Neural progenitor cell (in vitro differentiated cells): ENCODE results near the gene KCNN2. TPM values are rescaled to one million over a fixed set of nuclear protein-coding genes. Genes with fewer than 3 reads are reported as not detected.

Experiments
- DNase-seq: peaks from one replicate; pipeline ENCODE4 v3.0.0-alpha.2; 2016; ENCODE audit warnings: low spot score
- H2AFZ ChIP-seq: fragments of 200-600 bp; sonication (generic); replicated peaks from 2 replicates; pipeline ENCODE4 v1.6.1; 2016; ENCODE audit warnings: antibody characterized with exemption
- H3F3A ChIP-seq: fragments of 200-600 bp; sonication (generic); 2 replicates; pipeline ENCODE4 v1.6.1; 2016; ENCODE audit warnings: antibody characterized with exemption, low read depth
- H3K27ac ChIP-seq: fragments of 200-600 bp; sonication (generic); 2 replicates; pipeline ENCODE4 v1.5.1; 2016; ENCODE audit warnings: mild to moderate bottlenecking
- H3K27me3 ChIP-seq: fragments of 200-600 bp; sonication (generic); 2 replicates; pipeline ENCODE4 v1.6.1; 2016; ENCODE audit warnings: mild to moderate bottlenecking, moderate library complexity
- H3K36me3 ChIP-seq: fragments of 200-600 bp; sonication (generic); 2 replicates; pipeline ENCODE4 v1.5.1; 2016
- H3K4me1 ChIP-seq: fragments of 200-600 bp; sonication (generic); 2 replicates; pipeline ENCODE4 v1.6.1; 2016; ENCODE audit warnings: mixed run types
- H3K4me2 ChIP-seq: fragments of 200-600 bp; sonication (generic); 2 replicates; pipeline ENCODE4 v1.6.1; 2016
- H3K4me3 ChIP-seq: fragments of 200-600 bp; sonication (generic); 2 replicates; pipeline ENCODE4 v1.5.1; 2016
- H3K79me2 ChIP-seq: fragments of 200-600 bp; sonication (generic); 2 replicates; pipeline ENCODE4 v1.6.1; 2016; ENCODE audit warnings: low read depth
- H3K9ac ChIP-seq: fragments of 200-600 bp; sonication (generic); 2 replicates; pipeline ENCODE4 v1.6.1; 2016
- H3K9me3 ChIP-seq: fragments of 200-600 bp; sonication (generic); 2 replicates; pipeline ENCODE4 v1.5.1; 2016; ENCODE audit warnings: low read depth
- H4K20me1 ChIP-seq: fragments of 200-600 bp; sonication (generic); 2 replicates; pipeline ENCODE4 v1.6.1; 2016; ENCODE audit warnings: low read depth
- H3K27ac Mint-ChIP-seq: 3 replicates; pipeline ENCODE4 v1.8.0; 2021; ENCODE audit warnings: mixed read lengths
- H3K27me3 Mint-ChIP-seq: 2 replicates; pipeline ENCODE4 v1.8.0; 2022; ENCODE audit warnings: low read depth, mild to moderate bottlenecking, inconsistent platforms, moderate library complexity, mixed read lengths; ENCODE audit not compliant: insufficient read depth
- H3K36me3 Mint-ChIP-seq: 3 replicates; pipeline ENCODE4 v1.8.0; 2021; ENCODE audit warnings: mixed read lengths
- H3K4me1 Mint-ChIP-seq: 3 replicates; pipeline ENCODE4 v1.8.0; 2021; ENCODE audit warnings: mixed read lengths
- H3K4me3 Mint-ChIP-seq: 3 replicates; pipeline ENCODE4 v1.8.0; 2021; ENCODE audit warnings: mild to moderate bottlenecking, moderate library complexity, mixed read lengths
- H3K9me3 Mint-ChIP-seq: 3 replicates; pipeline ENCODE4 v1.8.0; 2020; ENCODE audit warnings: mixed read lengths
- CTCF ChIP-seq: fragments of 200-600 bp; sonication (generic); IDR thresholded peaks from 2 replicates; pipeline ENCODE4 v1.5.1; 2017; ENCODE audit warnings: antibody characterized with exemption, mild to moderate bottlenecking
- EZH2 ChIP-seq: fragments of 200-600 bp; sonication (generic); IDR thresholded peaks from 2 replicates; pipeline ENCODE4 v1.6.1; 2017; ENCODE audit warnings: antibody characterized with exemption, mild to moderate bottlenecking, moderate library complexity
- EZH2phosphoT487 ChIP-seq: fragments of 200-600 bp; sonication (generic); IDR thresholded peaks from 2 replicates; pipeline ENCODE4 v1.6.1; 2017; ENCODE audit warnings: antibody characterized with exemption
- total RNA-seq: library from RNA; depleted of rRNA; stranded (reverse); fragments of >200 nt; gene quantifications from 2 replicates; pipeline ENCODE4 v1.2.3, GENCODE V29; 2015; ENCODE audit warnings: low replicate concordance

Gene KCNN2
- total RNA-seq, 1 donor from 2014 or later = 5.2 TPM

GRCh38 chr5:114393159-114393558, 31.3 kb downstream of the KCNN2 start:
- no peak overlapping the region for H3K27ac Mint-ChIP-seq
- peaks cover 24% of the 10 kb centered on the region for H3K4me1 ChIP-seq
- H3K36me3 ChIP-seq = no peaks in the 10 kb centered on the region
- no peak overlapping the region for H3K4me3 ChIP-seq
- H3K27ac ChIP-seq = no peak overlapping the region
- no peaks in the 10 kb centered on the region for H4K20me1 ChIP-seq
- no peak for DNase-seq
- no peak for TF ChIP-seq EZH2phosphoT487
- no peak for TF ChIP-seq EZH2
- no peak for TF ChIP-seq CTCF
- H3K9me3 ChIP-seq = no peaks in the 10 kb centered on the region
- H3K27me3 ChIP-seq = no peaks in the 10 kb centered on the region
- no peaks in the 10 kb centered on the region for H3K36me3 Mint-ChIP-seq
- no peak overlapping the region for H3K4me2 ChIP-seq
- H3F3A ChIP-seq = no peaks in the 10 kb centered on the region
- peaks cover 21% of the 10 kb centered on the region for H3K4me1 Mint-ChIP-seq
- no peaks in the 10 kb centered on the region for H3K27me3 Mint-ChIP-seq
- peaks cover 5% of the 10 kb centered on the region for H3K9me3 Mint-ChIP-seq
- H2AFZ ChIP-seq = no peak overlapping the region
- H3K4me3 Mint-ChIP-seq = no peak overlapping the region
- H3K9ac ChIP-seq = no peak overlapping the region
- H3K79me2 ChIP-seq = peaks cover 90% of the 10 kb centered on the region

DNA sequence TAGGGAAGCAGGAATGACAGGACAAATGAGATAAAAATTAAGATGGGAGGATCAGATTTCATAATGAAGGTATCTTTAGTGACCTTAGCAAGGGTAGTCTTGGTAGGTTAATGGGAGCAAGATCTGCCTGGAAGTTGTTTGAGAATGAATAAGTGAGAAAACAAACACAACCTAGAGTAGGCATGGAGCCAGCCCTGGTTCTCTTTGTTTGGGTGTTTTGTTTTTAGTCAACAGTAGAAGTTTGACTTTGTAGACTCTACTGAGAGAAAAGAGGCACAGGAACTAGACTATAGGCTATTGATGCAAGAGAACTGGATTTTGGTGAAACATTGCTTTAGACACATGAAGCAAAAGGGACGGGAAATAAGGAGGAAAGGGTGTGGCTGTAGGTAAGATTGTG, 40.3 kb downstream of the KCNN2 start:
- Mint-ChIP-seq H3K4me1 (no peaks in the 10 kb centered on the region), H3K27me3 (no peaks in the 10 kb centered on the region), H3K9me3 (peaks cover 16% of the 10 kb centered on the region), H3K4me3 (no peak overlapping the region), H3K27ac (no peak overlapping the region), H3K36me3 (no peaks in the 10 kb centered on the region)
- no peaks in the 10 kb centered on the region for H3K27me3 ChIP-seq
- H3K9ac ChIP-seq = no peak overlapping the region
- no peaks in the 10 kb centered on the region for H3K9me3 ChIP-seq
- H2AFZ ChIP-seq = no peak overlapping the region
- H4K20me1 ChIP-seq = no peaks in the 10 kb centered on the region
- H3K27ac ChIP-seq = no peak overlapping the region
- H3K4me3 ChIP-seq = no peak overlapping the region
- no peak overlapping the region for H3K4me2 ChIP-seq
- H3F3A ChIP-seq = no peaks in the 10 kb centered on the region
- peaks cover under 1% of the 10 kb centered on the region for H3K4me1 ChIP-seq
- DNase-seq = no peak
- no peaks in the 10 kb centered on the region for H3K36me3 ChIP-seq
- H3K79me2 ChIP-seq = peaks cover 58% of the 10 kb centered on the region
- TF ChIP-seq CTCF = no peak
- TF ChIP-seq EZH2 = no peak
- TF ChIP-seq EZH2phosphoT487 = no peak

DNA sequence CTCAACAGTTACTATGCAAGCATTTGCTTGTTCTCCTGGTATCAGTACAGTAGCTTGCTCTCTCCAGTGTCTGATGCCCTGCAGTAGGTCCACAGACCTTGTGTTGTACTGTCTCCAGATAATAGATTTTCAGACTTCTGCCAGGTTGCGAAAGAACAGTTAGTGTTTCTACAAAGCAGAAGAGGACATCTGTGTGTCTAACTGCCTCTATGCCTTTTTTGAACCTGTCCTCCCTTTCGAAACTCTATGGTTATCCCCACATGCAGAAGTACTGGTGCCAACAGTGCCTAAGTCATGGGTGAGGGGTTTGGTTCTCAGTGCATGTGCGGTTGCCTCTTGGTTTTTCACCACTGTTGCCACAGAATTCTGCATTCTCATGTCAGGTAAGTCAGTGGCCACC, 45.9 kb downstream of the KCNN2 start:
- Histone ChIP-seq H3K27me3 (no peaks in the 10 kb centered on the region), H4K20me1 (no peaks in the 10 kb centered on the region), H2AFZ (no peak overlapping the region), H3K27ac (no peak overlapping the region), H3K4me3 (no peak overlapping the region), H3K4me1 (peaks cover 12% of the 10 kb centered on the region), H3F3A (no peaks in the 10 kb centered on the region), H3K36me3 (no peaks in the 10 kb centered on the region), H3K9me3 (no peaks in the 10 kb centered on the region), H3K4me2 (no peak overlapping the region), H3K9ac (no peak overlapping the region), H3K79me2 (peaks cover 43% of the 10 kb centered on the region)
- Mint-ChIP-seq H3K4me3 (no peak overlapping the region), H3K27me3 (no peaks in the 10 kb centered on the region), H3K27ac (no peak overlapping the region), H3K9me3 (no peaks in the 10 kb centered on the region), H3K36me3 (no peaks in the 10 kb centered on the region), H3K4me1 (no peaks in the 10 kb centered on the region)
- TF ChIP-seq EZH2 = no peak
- no peak for TF ChIP-seq CTCF
- TF ChIP-seq EZH2phosphoT487 = no peak
- no peak for DNase-seq

GRCh38 chr5:114408847-114409246, 47.0 kb downstream of the KCNN2 start:
- no peaks in the 10 kb centered on the region for H3K4me1 Mint-ChIP-seq
- no peak overlapping the region for H3K4me2 ChIP-seq
- H3K79me2 ChIP-seq = peaks cover 41% of the 10 kb centered on the region
- no peak overlapping the region for H3K27ac Mint-ChIP-seq
- no peaks in the 10 kb centered on the region for H4K20me1 ChIP-seq
- H3K4me1 ChIP-seq = peaks cover 12% of the 10 kb centered on the region
- H3K9me3 ChIP-seq = no peaks in the 10 kb centered on the region
- TF ChIP-seq EZH2phosphoT487 (no peak), CTCF (no peak), EZH2 (no peak)
- H3K4me3 ChIP-seq = no peak overlapping the region
- no peaks in the 10 kb centered on the region for H3K36me3 Mint-ChIP-seq
- no peaks in the 10 kb centered on the region for H3K9me3 Mint-ChIP-seq
- no peak overlapping the region for H3K27ac ChIP-seq
- no peaks in the 10 kb centered on the region for H3F3A ChIP-seq
- H3K9ac ChIP-seq = no peak overlapping the region
- H3K27me3 ChIP-seq = no peaks in the 10 kb centered on the region
- no peak overlapping the region for H3K4me3 Mint-ChIP-seq
- no peaks in the 10 kb centered on the region for H3K36me3 ChIP-seq
- H3K27me3 Mint-ChIP-seq = no peaks in the 10 kb centered on the region
- no peak overlapping the region for H2AFZ ChIP-seq
- DNase-seq = no peak
